ENCODE data around the gene SIGLEC9.

GRCh38 chr19:51145916-51146493 lies 21.3 kb downstream of the SIGLEC9 start:
- TF ChIP-seq CTCF (tag by site-specific recombination; IDR thresholded peaks at IDR 0.05) (no peak), ZNF23 (tag by site-specific recombination; IDR thresholded peaks at IDR 0.05; ENCODE audit: borderline replicate concordance) (no peak), ZNF184 (tag by site-specific recombination; IDR thresholded peaks at IDR 0.05) (no peak), ZNF513 (tag by site-specific recombination; IDR thresholded peaks at IDR 0.05) (no peak), ZNF175 (tag by site-specific recombination; IDR thresholded peaks at IDR 0.05) (no peak), ZBTB26 (tag by site-specific recombination; optimal IDR thresholded peaks at IDR 0.05) (no peak), ZNF24 (tag by site-specific recombination; IDR thresholded peaks at IDR 0.05) (no peak), ZSCAN18 (tag by site-specific recombination; IDR thresholded peaks at IDR 0.05) (no peak), ZNF600 (tag by site-specific recombination; IDR thresholded peaks at IDR 0.05) (no peak)

All from HEK293 (cell line).